ENCODE data around the gene GIMAP5.

- TF ChIP-seq CTCF (IDR thresholded peaks at IDR 0.05; ENCODE audit: low read length) (no peak), EZH2 (IDR thresholded peaks at IDR 0.05; ENCODE audit: borderline replicate concordance, low read length) (no peak)
Measured at GRCh38 chr7:150740053-150740452, 2.8 kb downstream of the GIMAP5 start.

Data from OCI-LY1 (cell line).